NCI-H446 treated with DMSO at 0.1 percent for 48 hours (cell line): ENCODE results near the gene ELMOD3.
"Not testable (repeated sequence)": the region's sequence is repeated elsewhere in the genome, so short reads cannot be mapped to it uniquely, and the experiment has no call there.

Source experiments
- DNase-seq: peaks from one replicate; lab custom pipeline; 2025; lab: John Stamatoyannopoulos, UW

The ELMOD3 gene

DNA sequence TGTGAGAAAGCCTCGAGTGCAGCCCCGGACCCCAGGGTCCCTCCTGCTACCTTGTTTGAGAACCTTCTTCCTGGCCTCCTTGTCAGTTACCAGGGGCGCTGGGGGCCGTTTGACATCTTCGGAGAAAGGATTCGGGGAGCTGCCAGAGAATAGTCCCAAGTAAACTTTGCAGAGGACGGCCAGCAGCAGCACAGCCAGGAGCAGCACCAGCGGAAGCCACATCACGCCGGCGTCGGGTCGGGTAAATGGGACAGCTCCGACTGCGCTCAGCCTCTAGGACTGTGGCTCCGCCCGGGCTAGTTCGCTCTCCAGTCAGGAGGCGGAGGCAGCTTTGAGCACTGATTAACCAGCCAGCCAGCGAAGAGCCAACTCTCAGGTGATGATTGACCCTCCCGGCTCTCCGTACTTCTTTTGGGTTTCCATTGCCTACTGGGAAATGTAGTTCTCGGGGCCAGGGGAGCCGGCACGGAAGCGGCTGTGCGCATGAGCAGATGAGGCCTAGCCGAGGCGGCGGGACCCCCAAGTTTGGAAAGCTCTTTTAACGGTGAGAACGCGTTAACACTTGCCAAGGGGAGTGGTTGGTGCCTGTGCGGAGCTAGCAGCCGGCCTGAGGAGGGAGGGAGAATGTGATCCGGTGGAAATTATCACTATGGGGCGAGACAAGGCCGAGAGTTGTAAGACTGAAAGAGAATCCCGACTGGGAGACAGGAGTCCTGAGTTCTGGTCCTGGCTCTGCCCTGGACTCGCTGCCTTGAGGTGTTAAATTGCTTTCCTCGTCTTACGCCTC lies at the start of gene ELMOD3, which contains the start of gene RETSAT:
Gene ELMOD3, plus strand, starts transcription at position 484 of the 787 bp plus-strand sequence. CDS start 2,430 bp downstream, outside the sequence.
Gene RETSAT, minus strand, starts transcription at position 243 of the 787 bp plus-strand sequence. Its CDS starts 21 bp downstream, at position 222.
- DNase-seq: peak; percentile 98

- DNase-seq: no peak
Measured at GRCh38 chr2:85307527-85307897, 47.1 kb upstream of the ELMOD3 start.

DNA sequence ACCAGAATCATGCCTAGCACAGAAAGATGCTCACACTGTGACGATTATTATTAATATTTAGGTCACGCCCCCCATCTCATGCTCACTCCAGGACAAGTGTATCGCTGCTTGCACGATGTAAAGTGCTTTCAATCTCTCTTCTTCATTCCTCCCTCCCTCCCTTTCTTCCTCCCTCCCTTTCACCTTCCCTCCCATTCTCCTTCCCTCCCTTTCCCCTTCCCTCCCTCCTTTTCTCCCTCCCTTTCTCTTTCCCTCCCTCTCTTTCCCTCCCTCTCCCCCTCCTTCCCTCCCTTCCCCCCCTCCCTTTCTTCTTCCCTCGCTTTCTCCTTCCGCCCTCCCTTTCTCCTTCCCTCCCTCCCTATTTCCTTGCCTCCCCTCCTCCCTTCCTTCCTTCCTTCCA lies 46.4 kb upstream of the ELMOD3 start:
- DNase-seq: no peak

DNA sequence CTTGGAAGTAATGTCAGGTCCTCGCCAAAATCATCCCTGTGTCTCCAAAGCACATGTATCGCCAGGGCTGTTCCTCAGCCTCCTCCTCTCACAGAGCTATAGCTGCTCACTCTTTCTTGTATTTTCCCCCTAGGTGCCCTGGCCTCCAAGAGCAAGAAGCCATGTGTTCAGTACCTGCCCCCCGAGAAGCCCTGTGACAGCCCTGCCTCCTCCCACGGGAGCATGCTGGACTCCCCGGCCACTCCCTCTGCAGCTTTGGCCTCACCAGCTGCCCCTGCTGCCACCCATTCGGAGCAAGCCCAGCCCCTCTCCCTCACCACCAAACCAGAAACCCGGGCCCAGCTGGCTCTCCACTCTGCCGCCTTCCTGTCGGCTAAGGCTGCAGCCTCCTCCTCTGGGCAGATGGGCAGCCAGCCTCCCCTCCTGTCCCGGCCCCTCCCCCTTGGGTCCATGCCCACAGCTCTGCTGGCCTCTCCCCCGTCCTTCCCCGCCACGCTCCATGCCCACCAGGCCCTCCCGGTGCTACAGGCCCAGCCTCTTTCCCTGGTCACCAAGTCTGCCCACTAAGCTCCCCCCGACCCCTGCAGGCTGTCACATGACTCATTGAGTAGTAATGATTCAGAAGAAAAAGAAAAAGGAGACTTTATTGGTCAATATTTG lies 45.5 kb upstream of the ELMOD3 start:
- peak; percentile 85 for DNase-seq

DNA sequence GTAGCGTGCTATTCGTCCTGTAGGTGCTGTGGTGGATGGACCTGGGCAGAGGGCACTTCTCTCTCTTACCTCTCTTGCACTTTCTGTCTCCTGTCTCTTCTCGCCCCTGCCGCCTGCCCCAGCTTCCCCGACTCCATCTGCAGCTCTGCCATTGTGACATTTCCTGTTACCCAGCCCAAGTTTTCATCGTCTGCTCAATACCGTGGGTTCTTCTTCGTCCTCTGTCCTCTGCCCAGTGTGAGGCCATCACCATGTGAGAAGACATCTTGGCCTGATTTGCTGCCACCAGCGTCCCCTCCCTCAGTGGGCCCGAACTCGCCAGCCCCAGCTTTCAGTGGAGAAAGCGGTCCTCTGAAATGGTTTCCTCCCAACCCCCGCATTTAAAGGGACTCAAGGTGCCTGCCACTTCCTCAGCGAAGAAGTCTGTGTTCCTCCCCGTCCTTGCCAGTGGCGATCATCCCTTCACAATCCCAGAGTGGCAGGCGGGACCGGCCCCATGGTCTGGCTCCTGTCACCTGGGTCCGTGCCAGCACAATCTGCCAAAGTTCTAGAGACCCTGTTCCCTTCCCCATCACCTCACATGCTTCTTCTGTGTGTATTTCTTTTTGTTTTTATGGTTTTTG lies 44.8 kb upstream of the ELMOD3 start:
- DNase-seq: peak; percentile 8

DNA sequence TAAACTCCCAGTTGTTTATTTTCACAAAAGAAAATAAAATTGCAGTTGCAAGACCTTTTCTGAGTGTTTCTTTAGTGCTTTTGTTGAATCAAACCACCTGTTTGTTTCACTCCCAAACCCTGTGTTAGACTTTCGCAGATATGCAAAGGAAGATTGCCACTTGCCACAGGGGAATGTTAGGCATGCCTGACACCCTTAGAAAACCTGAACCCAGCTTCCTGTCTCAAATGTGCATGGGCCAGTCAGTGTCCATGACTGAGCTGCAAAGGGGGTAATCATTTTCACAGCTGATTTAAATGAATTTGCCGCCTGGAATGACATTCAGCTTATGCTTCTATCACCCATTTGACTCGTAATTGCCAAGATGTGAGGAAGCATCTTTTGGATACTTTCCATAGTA lies 44.2 kb upstream of the ELMOD3 start:
- DNase-seq: no peak

GRCh38 chr2:85312404-85312803 lies 42.2 kb upstream of the ELMOD3 start:
- DNase-seq: no peak

DNA sequence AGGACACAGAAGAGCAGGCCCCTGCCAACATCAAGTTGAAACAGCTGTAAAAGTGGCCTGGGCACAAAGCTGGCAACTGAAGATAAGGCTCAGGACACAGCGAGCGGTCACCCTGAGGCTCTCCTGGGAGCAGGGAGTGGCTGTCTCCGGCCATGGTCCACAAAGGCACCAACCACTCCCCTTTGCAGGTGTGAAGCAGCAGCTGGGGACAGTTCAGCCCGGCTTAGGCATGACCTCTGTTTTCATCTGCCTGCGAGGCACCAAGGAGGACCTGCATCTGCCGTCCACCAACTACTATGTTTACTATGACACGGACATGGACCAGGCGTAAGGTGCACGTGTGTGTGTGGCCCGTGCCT lies 39.7 kb upstream of the ELMOD3 start:
- DNase-seq: no peak

GRCh38 chr2:85315921-85316320 lies 38.6 kb upstream of the ELMOD3 start:
- DNase-seq: not testable (repeated sequence)

GRCh38 chr2:85318222-85319074 lies 36.1 kb upstream of the ELMOD3 start:
- no peak for DNase-seq

- DNase-seq: no peak
Measured at GRCh38 chr2:85319796-85320195, 34.8 kb upstream of the ELMOD3 start.

- no peak for DNase-seq
Measured at GRCh38 chr2:85323351-85323987, 31.1 kb upstream of the ELMOD3 start.

GRCh38 chr2:85323988-85324367 lies 30.6 kb upstream of the ELMOD3 start:
- DNase-seq: not testable (repeated sequence)

DNA sequence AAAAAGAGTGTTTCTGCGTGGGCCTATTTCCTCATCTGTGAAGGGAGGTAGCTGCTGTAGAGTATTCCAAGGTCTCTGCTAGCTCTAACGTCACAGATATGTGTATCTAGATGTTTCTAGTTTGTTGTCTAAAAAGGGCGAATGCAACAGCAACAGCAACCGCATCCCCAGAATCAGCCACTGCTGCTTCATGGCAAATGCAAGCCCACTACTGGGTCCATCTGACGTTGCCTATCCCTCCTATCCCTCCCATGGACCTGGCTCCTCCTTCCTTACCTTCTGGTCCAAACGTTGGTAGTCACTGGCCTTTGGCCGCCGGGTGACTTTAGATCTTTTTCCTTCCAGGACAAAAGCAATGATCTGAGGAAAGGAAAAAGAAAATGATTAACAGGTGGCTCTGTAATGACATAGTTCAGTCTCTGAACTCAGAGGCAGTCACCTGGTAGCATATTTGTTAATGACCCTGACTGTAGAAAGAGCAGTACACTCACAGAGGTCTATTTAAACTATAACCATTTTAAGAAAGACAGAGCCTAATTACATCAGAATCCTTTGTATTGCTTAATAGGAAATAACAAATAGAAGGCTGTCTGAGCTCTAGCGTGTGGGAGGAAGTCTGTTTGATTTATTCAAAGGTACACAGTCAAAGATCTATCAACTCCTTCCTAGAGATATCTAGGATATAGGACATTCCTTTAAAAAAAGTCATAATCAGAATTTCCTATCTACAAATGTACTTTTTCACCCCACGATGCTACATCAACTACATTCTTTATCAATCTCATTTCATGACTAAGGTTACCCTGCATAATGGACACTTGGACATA lies 29.7 kb upstream of the ELMOD3 start:
- no peak for DNase-seq

- DNase-seq: no peak
Measured at GRCh38 chr2:85325466-85325811, 29.1 kb upstream of the ELMOD3 start.

DNA sequence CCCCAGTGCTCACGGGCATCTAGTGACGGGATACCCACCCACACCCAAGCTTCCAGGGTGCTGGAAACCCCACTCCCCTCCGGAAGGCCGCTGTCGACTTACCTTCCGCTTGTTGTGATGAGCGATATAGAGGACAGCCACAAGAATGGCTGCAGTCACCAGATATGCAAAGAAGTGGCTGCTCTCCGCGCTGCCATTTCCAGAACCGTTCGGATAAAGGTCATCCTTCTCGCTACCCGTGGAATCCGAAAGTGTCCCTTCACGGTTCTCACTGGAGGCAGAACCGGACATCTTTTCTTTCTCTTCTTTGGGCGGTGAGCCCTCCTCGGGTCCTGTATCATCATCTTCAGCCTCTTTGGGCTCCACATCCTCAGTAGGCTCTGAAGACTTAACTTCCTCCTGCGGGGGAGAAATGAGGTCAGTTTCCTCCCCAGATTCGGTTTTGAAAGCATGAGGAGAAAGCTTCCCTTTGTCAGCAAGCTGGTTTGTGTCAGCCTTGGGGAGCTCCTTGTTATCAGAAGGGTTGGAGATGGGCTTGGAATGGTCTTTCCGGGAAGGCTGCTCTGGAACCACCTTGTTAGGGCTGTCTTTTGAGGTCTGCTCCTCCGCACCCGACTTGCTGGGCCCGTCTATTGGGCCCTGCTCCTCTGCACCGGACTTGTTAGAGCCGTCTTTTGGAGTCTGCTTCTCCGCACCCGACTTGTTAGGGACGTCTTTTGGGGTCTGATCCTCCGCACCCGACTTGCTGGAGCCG lies 28.0 kb upstream of the ELMOD3 start:
- DNase-seq: no peak

GRCh38 chr2:85327160-85327821 lies 27.3 kb upstream of the ELMOD3 start:
- no peak for DNase-seq

DNA sequence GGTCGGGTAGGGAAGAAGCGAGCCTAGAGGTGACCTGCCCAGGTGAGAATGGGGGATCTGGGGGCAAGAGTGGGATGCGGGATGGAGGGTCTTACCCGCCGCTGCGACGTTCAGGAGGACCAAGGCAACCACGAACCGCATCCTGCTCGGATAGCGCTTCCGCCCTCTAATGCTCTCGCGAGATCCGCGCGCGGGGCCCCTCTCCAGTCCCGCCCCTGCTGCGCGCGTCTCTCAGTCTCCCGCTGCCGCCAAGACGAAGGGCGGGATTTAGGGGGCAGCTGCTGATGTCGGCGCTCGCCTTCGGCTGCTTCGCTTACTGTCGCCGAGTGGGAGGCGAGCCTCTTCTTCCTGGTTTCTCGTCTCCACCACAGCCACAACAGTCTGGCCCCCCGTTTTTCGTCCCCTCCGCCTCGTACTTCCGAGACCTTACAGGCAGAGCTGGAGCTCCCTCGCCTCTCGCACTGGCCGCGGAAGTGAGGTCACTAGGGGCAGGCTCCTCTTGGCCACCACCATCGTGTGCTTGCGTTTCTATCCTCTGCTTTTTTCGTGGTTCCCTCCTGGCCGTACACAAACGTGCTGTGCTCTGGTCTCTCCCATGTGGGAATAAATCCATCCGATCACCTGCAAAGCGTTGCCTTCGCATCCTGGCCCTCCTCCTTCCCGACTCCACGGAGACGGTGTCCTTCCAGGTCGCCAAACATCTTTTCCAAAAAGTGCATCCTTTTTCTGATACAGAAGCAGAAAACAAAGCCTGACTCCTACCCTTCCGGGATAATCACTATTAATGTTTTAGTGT lies 26.5 kb upstream of the ELMOD3 start, which contains the start of gene TGOLN2:
Gene TGOLN2, minus strand, starts transcription at position 168 of the 796 bp plus-strand sequence. Its CDS starts 27 bp downstream, at position 141.
- DNase-seq: peak; percentile 79
